ENCODE data around the gene RAPGEF6.
"Not testable (repeated sequence)": the region's sequence is repeated elsewhere in the genome, so short reads cannot be mapped to it uniquely, and the experiment has no call there.

Gene RAPGEF6

GRCh38 chr5:131633830-131634229 is 1.2 kb downstream of the RAPGEF6 start:
- H3K4me3 ChIP-seq (ENCODE audit: low read depth, low read length): peak overlapping the region; percentile 94
- TF ChIP-seq CTCF (IDR thresholded peaks at IDR 0.05; ENCODE audit: low read depth, low read length): no peak

- no peak for TF ChIP-seq CTCF (IDR thresholded peaks at IDR 0.05; ENCODE audit: low read depth, low read length)
- no peak overlapping the region for H3K4me3 ChIP-seq (ENCODE audit: low read depth, low read length)
Observed at GRCh38 chr5:131630963-131631350, 4.1 kb downstream of the RAPGEF6 start.

GRCh38 chr5:131630208-131630962 is 4.6 kb downstream of the RAPGEF6 start:
- TF ChIP-seq CTCF (IDR thresholded peaks at IDR 0.05; ENCODE audit: low read depth, low read length): no peak
- H3K4me3 ChIP-seq (ENCODE audit: low read depth, low read length): no peak overlapping the region

- H3K4me3 ChIP-seq (ENCODE audit: low read depth, low read length): no peak overlapping the region
- no peak for TF ChIP-seq CTCF (IDR thresholded peaks at IDR 0.05; ENCODE audit: low read depth, low read length)
Observed at GRCh38 chr5:131628990-131629389, 6.0 kb downstream of the RAPGEF6 start.

GRCh38 chr5:131627207-131627865 is 7.7 kb downstream of the RAPGEF6 start:
- no peak overlapping the region for H3K4me3 ChIP-seq (ENCODE audit: low read depth, low read length)
- no peak for TF ChIP-seq CTCF (IDR thresholded peaks at IDR 0.05; ENCODE audit: low read depth, low read length)

- TF ChIP-seq CTCF (IDR thresholded peaks at IDR 0.05; ENCODE audit: low read depth, low read length): no peak
- H3K4me3 ChIP-seq (ENCODE audit: low read depth, low read length): no peak overlapping the region
Observed at GRCh38 chr5:131622633-131623032, 12.4 kb downstream of the RAPGEF6 start.

GRCh38 chr5:131621164-131621563 is 13.9 kb downstream of the RAPGEF6 start:
- not testable (repeated sequence) for H3K4me3 ChIP-seq (ENCODE audit: low read depth, low read length)

Measured in WI38 (cell line).